Gastrocnemius medialis (tissue), 4 donors: ENCODE results near the gene PLA2G5. TPM values are rescaled to one million over a fixed set of nuclear protein-coding genes. Genes with fewer than 3 reads are reported as not detected.

Experiments
- ATAC-seq, 2 donors: fragments of 150-250 bp; one replicate each; pipeline ENCODE4 v1.9.1; 2016
- DNase-seq, 2 donors: peaks; one replicate each; pipeline ENCODE4 v3.0.0-alpha.2; 2019
- H3K27ac ChIP-seq, 4 donors: fragments of 200-600 bp; sonication (generic); 1 replicate in 1 of 4; 2 replicates in 3 of 4; pipeline ENCODE4 v1.5.1; 2016 to 2018; ENCODE audit warnings: mild to moderate bottlenecking in 2 of 4, moderate library complexity in 1 of 4
- H3K27me3 ChIP-seq, 3 donors: fragments of 200-600 bp; sonication (generic) in 2 of 3; 1 replicate in 1 of 3; 2 replicates in 2 of 3; pipeline versions ENCODE4 v1.5.1 to v1.6.0; 2016 to 2019; ENCODE audit warnings: mild to moderate bottlenecking in 1 of 3, moderate library complexity in 1 of 3
- H3K36me3 ChIP-seq, 2 donors: fragments of 200-600 bp; sonication (generic) in 1 of 2; one replicate each; pipeline ENCODE4 v1.5.1; 2017 to 2018
- H3K4me1 ChIP-seq, 2 donors: fragments of 200-600 bp; sonication (generic) in 1 of 2; one replicate each; pipeline ENCODE4 v1.5.1; 2016 to 2017; ENCODE audit warnings: mild to moderate bottlenecking in 2 of 2
- H3K4me3 ChIP-seq, 4 donors: fragments of 200-600 bp; sonication (generic) in 3 of 4; 1 replicate in 1 of 4; 2 replicates in 3 of 4; pipeline ENCODE4 v1.5.1; 2016 to 2019; ENCODE audit warnings: mild to moderate bottlenecking in 2 of 4
- H3K9me3 ChIP-seq, 3 donors: fragments of 200-600 bp; sonication (generic) in 2 of 3; 1 replicate in 1 of 3; 2 replicates in 2 of 3; pipeline ENCODE4 v1.5.1; 2016 to 2019
- POLR2A ChIP-seq, 2 donors: fragments of 450-650 bp; IDR thresholded peaks; one replicate each; pipeline ENCODE4 v1.6.1; 2017; ENCODE audit warnings: antibody characterized with exemption in 2 of 2, mild to moderate bottlenecking in 2 of 2, moderate library complexity in 2 of 2
- in situ Hi-C, 4 donors: fragments of 200-750 bp; cut with MboI; loops; one replicate each; pipeline versions ENCODE4 v1.15.0 to v1.8.0; 2017; ENCODE audit warnings: low sequenced_read_pairs in 4 of 4
- intact Hi-C: fragments of 100-400 bp; cut with DNase I; formaldehyde crosslinking; loops from one replicate; pipeline ENCODE4 v1.15.1; 2023; ENCODE audit warnings: low total_unique reads
- total RNA-seq, 4 donors: library from RNA; depleted of rRNA; stranded (reverse); fragments of >200 nt; gene quantifications; one replicate each; pipeline versions ENCODE4 v1.1.0 to v1.2.3, GENCODE V29; 2016
- TF ChIP-seq, protein P1 (sequence below), 5 experiments: fragments of 450-650 bp in 3 of 5; fragments of 200-600 bp in 2 of 5; sonication (generic) in 2 of 5; IDR thresholded peaks in 4 of 5; conservative IDR thresholded peaks in 1 of 5; 1 replicate in 4 of 5; 2 replicates in 1 of 5; pipeline ENCODE4 v1.5.1; 2016 to 2019; ENCODE audit warnings: antibody characterized with exemption in 5 of 5, mild to moderate bottlenecking in 3 of 5, moderate library complexity in 3 of 5

Gene PLA2G5
- total RNA-seq, 4 donors from 2014 or later: not detected

GRCh38 chr1:20138961-20139550 lies 69.1 kb downstream of the PLA2G5 start, which contains the start of gene PLA2G2F:
Gene PLA2G2F (plus strand): TSS chr1:20139323. CDS start chr1:20139428, 105 bp downstream.
- Histone ChIP-seq H3K4me3 (no peak within 1 kb of the TSS), H3K9me3 (no peaks in the 10 kb centered on the region), H3K4me1 (no peaks in the 10 kb centered on the region), H3K27ac (no peak within 1 kb of the TSS), H3K36me3 (no peaks in the 10 kb centered on the region), H3K27me3 (no peaks in the 10 kb centered on the region)
- TF ChIP-seq POLR2A (IDR thresholded peaks at IDR 0.05): no peak
- TF ChIP-seq, protein P1, sequence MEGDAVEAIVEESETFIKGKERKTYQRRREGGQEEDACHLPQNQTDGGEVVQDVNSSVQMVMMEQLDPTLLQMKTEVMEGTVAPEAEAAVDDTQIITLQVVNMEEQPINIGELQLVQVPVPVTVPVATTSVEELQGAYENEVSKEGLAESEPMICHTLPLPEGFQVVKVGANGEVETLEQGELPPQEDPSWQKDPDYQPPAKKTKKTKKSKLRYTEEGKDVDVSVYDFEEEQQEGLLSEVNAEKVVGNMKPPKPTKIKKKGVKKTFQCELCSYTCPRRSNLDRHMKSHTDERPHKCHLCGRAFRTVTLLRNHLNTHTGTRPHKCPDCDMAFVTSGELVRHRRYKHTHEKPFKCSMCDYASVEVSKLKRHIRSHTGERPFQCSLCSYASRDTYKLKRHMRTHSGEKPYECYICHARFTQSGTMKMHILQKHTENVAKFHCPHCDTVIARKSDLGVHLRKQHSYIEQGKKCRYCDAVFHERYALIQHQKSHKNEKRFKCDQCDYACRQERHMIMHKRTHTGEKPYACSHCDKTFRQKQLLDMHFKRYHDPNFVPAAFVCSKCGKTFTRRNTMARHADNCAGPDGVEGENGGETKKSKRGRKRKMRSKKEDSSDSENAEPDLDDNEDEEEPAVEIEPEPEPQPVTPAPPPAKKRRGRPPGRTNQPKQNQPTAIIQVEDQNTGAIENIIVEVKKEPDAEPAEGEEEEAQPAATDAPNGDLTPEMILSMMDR (IDR thresholded peaks at IDR 0.05 in 4 of 5, conservative IDR thresholded peaks at IDR 0.05 in 1 of 5): no peak
- DNase-seq (no peak), ATAC-seq (no peak)
- in situ Hi-C loops: no loop called here
- intact Hi-C loops: no loop called here

- H3K36me3 ChIP-seq: no peaks in the 10 kb centered on the region
- no peak for DNase-seq
- no peaks in the 10 kb centered on the region for H3K4me1 ChIP-seq
- TF ChIP-seq, protein P1 (IDR thresholded peaks at IDR 0.05 in 4 of 5, conservative IDR thresholded peaks at IDR 0.05 in 1 of 5): no peak
- no peak for TF ChIP-seq POLR2A (IDR thresholded peaks at IDR 0.05)
- in situ Hi-C loops (no loop called here), intact Hi-C loops (no loop called here)
- no peak overlapping the region for H3K4me3 ChIP-seq
- H3K27me3 ChIP-seq: no peaks in the 10 kb centered on the region
- no peak overlapping the region for H3K27ac ChIP-seq
- ATAC-seq: no peak
- no peaks in the 10 kb centered on the region for H3K9me3 ChIP-seq
Observed at GRCh38 chr1:20139776-20140612, 70.0 kb downstream of the PLA2G5 start.

DNA sequence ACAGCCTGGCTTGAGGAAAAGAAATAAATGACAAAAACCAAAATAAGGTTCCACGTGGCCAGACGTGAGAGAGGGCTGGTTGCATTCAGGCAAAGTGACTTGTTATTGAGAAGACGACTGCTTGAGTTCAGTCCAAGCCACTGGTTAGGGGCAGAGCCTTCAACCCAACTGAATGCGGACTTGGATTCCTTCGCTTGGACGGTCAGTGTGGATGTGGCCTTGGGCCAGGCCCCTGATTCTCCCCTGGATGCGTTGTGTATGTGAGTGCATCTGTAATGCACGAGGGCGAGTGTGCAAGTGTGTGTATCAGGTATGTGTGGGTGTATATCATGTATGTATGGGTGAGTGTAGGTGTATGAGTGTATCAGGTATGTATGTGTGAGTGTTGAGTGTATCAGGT lies 71.0 kb downstream of the PLA2G5 start:
- in situ Hi-C loops: no loop called here
- Histone ChIP-seq H3K27ac (no peak overlapping the region), H3K36me3 (no peaks in the 10 kb centered on the region), H3K4me3 (no peak overlapping the region), H3K9me3 (no peaks in the 10 kb centered on the region), H3K4me1 (no peaks in the 10 kb centered on the region), H3K27me3 (no peaks in the 10 kb centered on the region)
- intact Hi-C loops: no loop called here
- TF ChIP-seq POLR2A (IDR thresholded peaks at IDR 0.05): no peak
- TF ChIP-seq, protein P1 (IDR thresholded peaks at IDR 0.05 in 4 of 5, conservative IDR thresholded peaks at IDR 0.05 in 1 of 5): no peak
- ATAC-seq: no peak
- DNase-seq: no peak

- no peaks in the 10 kb centered on the region for H3K4me1 ChIP-seq
- no peak overlapping the region for H3K4me3 ChIP-seq
- DNase-seq: no peak
- in situ Hi-C loops (no loop called here), intact Hi-C loops (no loop called here)
- no peak for TF ChIP-seq POLR2A (IDR thresholded peaks at IDR 0.05)
- TF ChIP-seq, protein P1 (IDR thresholded peaks at IDR 0.05 in 4 of 5, conservative IDR thresholded peaks at IDR 0.05 in 1 of 5): no peak
- ATAC-seq: no peak
- H3K36me3 ChIP-seq: no peaks in the 10 kb centered on the region
- no peaks in the 10 kb centered on the region for H3K27me3 ChIP-seq
- no peaks in the 10 kb centered on the region for H3K9me3 ChIP-seq
- no peak overlapping the region for H3K27ac ChIP-seq
Observed at GRCh38 chr1:20141466-20141865, 71.5 kb downstream of the PLA2G5 start.

Other genes starting within 250 kb of the PLA2G5 start
- gene OTUD3, start 187.8 kb upstream of the PLA2G5 start, total RNA-seq: 1 to 10 TPM; 3.3 to 7.9 (median 4.4) TPM
- not detected for gene PLA2G2E, start 146.6 kb upstream of the PLA2G5 start, total RNA-seq
- gene PLA2G2A, start 90.6 kb upstream of the PLA2G5 start, total RNA-seq: 10 to 100 TPM in 2 of 4 donors, 1 to 10 TPM in 2; 6.2 to 19.3 (median 13.6) TPM
- gene PLA2G2D, start 49.3 kb downstream of the PLA2G5 start, total RNA-seq: not detected
- gene PLA2G2F, start 69.1 kb downstream of the PLA2G5 start, total RNA-seq: not detected
- 1 to 10 TPM in 1 of 4 donors, under 1 TPM in 2, not detected in 1; 0.18 to 4.3 (median 0.19) TPM for gene UBXN10, start 115.9 kb downstream of the PLA2G5 start, total RNA-seq
- not detected for gene PLA2G2C, start 116.3 kb downstream of the PLA2G5 start, total RNA-seq
- under 1 TPM in 1 of 4 donors, not detected in 3; 0.25 TPM for gene VWA5B1, start 220.7 kb downstream of the PLA2G5 start, total RNA-seq